ENCODE data around the gene SCN11A. TPM values are rescaled to one million over a fixed set of nuclear protein-coding genes. Genes with fewer than 3 reads are reported as not detected.
A peak's percentile ranks its signal among the peaks of the same experiment; 100 is the strongest.

Gene SCN11A
- total and polyA plus RNA-seq, 9 of the 15 experiments (the other 6 are each of a cell fraction or from before 2014, with no cell fraction given), result 0.01 to 0.05 (median 0.04) TPM; not detected in 6

DNA sequence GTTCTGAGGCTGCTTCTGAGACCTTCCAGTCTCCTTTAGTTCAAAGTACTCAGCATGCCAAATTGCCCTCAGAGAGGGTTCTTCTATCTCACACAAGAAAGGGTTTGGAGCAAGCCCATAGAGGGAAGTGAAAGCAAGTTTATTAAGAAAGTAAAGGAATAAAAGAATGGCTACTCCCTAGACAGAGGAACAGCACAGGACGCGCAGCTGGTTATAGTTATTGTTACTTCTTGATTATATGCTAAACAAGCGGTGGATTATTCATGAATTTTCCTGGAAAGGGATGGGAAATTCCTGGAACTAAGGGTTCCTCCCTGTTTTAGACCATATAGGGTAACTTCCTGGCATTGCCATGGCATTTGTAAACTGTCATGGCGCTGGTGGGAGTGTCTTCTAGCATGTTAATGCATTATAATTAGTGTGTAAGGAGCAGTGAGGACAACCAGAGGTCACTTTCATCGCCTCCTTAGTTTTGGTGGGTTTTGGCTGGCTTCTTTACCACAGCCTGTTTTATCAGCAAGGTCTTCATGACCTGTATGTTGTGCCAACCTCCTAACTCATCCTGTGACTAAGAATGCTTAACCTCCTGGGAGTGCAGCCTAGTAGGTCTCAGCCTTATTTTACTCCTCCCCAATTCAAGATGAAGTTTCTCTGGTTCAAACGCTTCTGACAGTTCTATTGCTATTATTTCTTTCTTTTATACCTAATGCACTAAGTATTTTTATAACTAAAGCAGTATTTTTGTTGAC, 26.3 kb downstream of the SCN11A start (continued):
- TF ChIP-seq, protein P1, sequence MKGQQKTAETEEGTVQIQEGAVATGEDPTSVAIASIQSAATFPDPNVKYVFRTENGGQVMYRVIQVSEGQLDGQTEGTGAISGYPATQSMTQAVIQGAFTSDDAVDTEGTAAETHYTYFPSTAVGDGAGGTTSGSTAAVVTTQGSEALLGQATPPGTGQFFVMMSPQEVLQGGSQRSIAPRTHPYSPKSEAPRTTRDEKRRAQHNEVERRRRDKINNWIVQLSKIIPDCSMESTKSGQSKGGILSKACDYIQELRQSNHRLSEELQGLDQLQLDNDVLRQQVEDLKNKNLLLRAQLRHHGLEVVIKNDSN (CRISPR knock-in tag; IDR thresholded peaks at IDR 0.05), result no peak
- TF ChIP-seq, protein P2, sequence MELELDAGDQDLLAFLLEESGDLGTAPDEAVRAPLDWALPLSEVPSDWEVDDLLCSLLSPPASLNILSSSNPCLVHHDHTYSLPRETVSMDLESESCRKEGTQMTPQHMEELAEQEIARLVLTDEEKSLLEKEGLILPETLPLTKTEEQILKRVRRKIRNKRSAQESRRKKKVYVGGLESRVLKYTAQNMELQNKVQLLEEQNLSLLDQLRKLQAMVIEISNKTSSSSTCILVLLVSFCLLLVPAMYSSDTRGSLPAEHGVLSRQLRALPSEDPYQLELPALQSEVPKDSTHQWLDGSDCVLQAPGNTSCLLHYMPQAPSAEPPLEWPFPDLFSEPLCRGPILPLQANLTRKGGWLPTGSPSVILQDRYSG (tag; conservative IDR thresholded peaks at IDR 0.05; ENCODE audit: low read depth), result peak; percentile 94
- TF ChIP-seq POLR2H (tag; IDR thresholded peaks at IDR 0.05; ENCODE audit: low read depth), result peak; percentile 54
- TF ChIP-seq, protein P3, sequence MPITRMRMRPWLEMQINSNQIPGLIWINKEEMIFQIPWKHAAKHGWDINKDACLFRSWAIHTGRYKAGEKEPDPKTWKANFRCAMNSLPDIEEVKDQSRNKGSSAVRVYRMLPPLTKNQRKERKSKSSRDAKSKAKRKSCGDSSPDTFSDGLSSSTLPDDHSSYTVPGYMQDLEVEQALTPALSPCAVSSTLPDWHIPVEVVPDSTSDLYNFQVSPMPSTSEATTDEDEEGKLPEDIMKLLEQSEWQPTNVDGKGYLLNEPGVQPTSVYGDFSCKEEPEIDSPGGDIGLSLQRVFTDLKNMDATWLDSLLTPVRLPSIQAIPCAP (CRISPR knock-in tag; IDR thresholded peaks at IDR 0.05; ENCODE audit: borderline replicate concordance), result no peak
- no peak for TF ChIP-seq HNRNPUL1 (IDR thresholded peaks at IDR 0.05; ENCODE audit: low read length)
- TF ChIP-seq ZNF764 (CRISPR knock-in tag; IDR thresholded peaks at IDR 0.05; ENCODE audit: low read depth), result no peak
- 0 out of 2 replicates have a peak, but pooled peaks have one; percentile 27 for TF ChIP-seq SMAD3 (CRISPR knock-in tag; conservative IDR thresholded peaks at IDR 0.05)
- TF ChIP-seq ZNF263 (CRISPR knock-in tag; IDR thresholded peaks at IDR 0.05; ENCODE audit: borderline replicate concordance), result no peak
